Activated CD4-positive, alpha-beta memory T cell treated with anti-CD3 and anti-CD28 coated beads for 36 hours (primary cell): ENCODE measurements around the gene CAMLG. TPM values are rescaled to one million over a fixed set of nuclear protein-coding genes. Genes with fewer than 3 reads are reported as not detected.
A peak's percentile ranks its signal among the peaks of the same experiment; 100 is the strongest.
"Not testable (repeated sequence)": the region's sequence is repeated elsewhere in the genome, so short reads cannot be mapped to it uniquely, and the experiment has no call there.

Experiments used
- CTCF ChIA-PET: fragments of 350-600 bp; sonication (Branson Sonifier 250); formaldehyde crosslinking; loops from one replicate; lab custom pipeline; 2021; ENCODE audit warnings: antibody characterized with exemption, inconsistent platforms; lab: Charles Lee
- POLR2A ChIA-PET: fragments of 350-600 bp; sonication (Branson Sonifier 250); formaldehyde crosslinking; loops from one replicate; lab custom pipeline; 2021; ENCODE audit warnings: antibody characterized with exemption; lab: Charles Lee
- DNase-seq: peaks from one replicate; pipeline ENCODE4 v3.0.0-alpha.2; 2020
- H3K27ac Mint-ChIP-seq: one replicate; pipeline ENCODE4 v1.8.0; 2021; ENCODE audit warnings: mixed read lengths
- H3K27me3 Mint-ChIP-seq: one replicate; pipeline ENCODE4 v1.8.0; 2021; ENCODE audit warnings: mixed read lengths
- H3K36me3 Mint-ChIP-seq: one replicate; pipeline ENCODE4 v1.8.0; 2021; ENCODE audit warnings: mixed read lengths
- H3K4me1 Mint-ChIP-seq: one replicate; pipeline ENCODE4 v1.8.0; 2021; ENCODE audit warnings: low read depth, mixed read lengths
- H3K4me3 Mint-ChIP-seq: one replicate; pipeline ENCODE4 v1.8.0; 2021; ENCODE audit warnings: mild to moderate bottlenecking, mixed read lengths
- H3K9me3 Mint-ChIP-seq: one replicate; pipeline ENCODE4 v1.8.0; 2021; ENCODE audit warnings: mixed read lengths
- intact Hi-C: fragments of 100-400 bp; cut with micrococcal nuclease; formaldehyde crosslinking; loops from one replicate; pipeline ENCODE4 v1.15.1; 2023
- total RNA-seq, 2 experiments: library from RNA; stranded (reverse); gene quantifications; one replicate each; pipeline ENCODE4 v1.2.3, GENCODE V29; 2021

CAMLG gene
- 10 to 100 TPM; 40.3 to 41.2 TPM for total RNA-seq

GRCh38 chr5:134738133-134738962, at the start of gene CAMLG:
Gene CAMLG, plus strand, starts transcription at chr5:134738548. Its CDS starts 73 bp downstream, at chr5:134738621.
- intact Hi-C loops: loop anchor here (1.0 to 10.0 kb wide), 13 partner anchors 20 to 734 kb away; partner anchors contain the start of genes DDX46, PPP2CA, SAR1B and SEC24A
- ChIA-PET CTCF (interaction anchor here (0.6 to 3.5 kb wide), 22 partner anchors 11 to 598 kb away, joined by 3 to 21 read pairs (median 4); partner anchors contain the start of genes C5orf24, CDKL3, CDKN2AIPNL and DDX46), POLR2A (interaction anchor here (0.5 to 2.9 kb wide), 13 partner anchors 18 to 513 kb away, joined by 3 to 27 read pairs (median 6); partner anchors contain the start of genes C5orf24, DDX46, PCBD2 and PPP2CA)
- Mint-ChIP-seq H3K27me3 (no peaks in the 10 kb centered on the region), H3K27ac (peak within 1 kb of the TSS; percentile 89), H3K4me3 (peak within 1 kb of the TSS; percentile 95), H3K4me1 (peaks cover 24% of the 10 kb centered on the region), H3K9me3 (no peaks in the 10 kb centered on the region), H3K36me3 (peaks cover 5% of the 10 kb centered on the region)
- peak; percentile 98 for DNase-seq

- DNase-seq, H3K27ac Mint-ChIP-seq, H3K27me3 Mint-ChIP-seq, H3K9me3 Mint-ChIP-seq, H3K4me3 Mint-ChIP-seq, intact Hi-C loops, H3K4me1 Mint-ChIP-seq: not testable (repeated sequence)
- POLR2A ChIA-PET: interaction anchor here (0.9 kb wide), 1 partner anchor 20 kb away, joined by 4 read pairs; no protein-coding TSS in a partner anchor
- CTCF ChIA-PET: interaction anchor here (0.6 kb wide), 1 partner anchor 103 kb away, joined by 3 read pairs; no protein-coding TSS in a partner anchor
- peaks cover 38% of the 10 kb centered on the region for H3K36me3 Mint-ChIP-seq
Measured at GRCh38 chr5:134690144-134690543, 48.2 kb upstream of the CAMLG start.

- Mint-ChIP-seq H3K27me3 (no peaks in the 10 kb centered on the region), H3K9me3 (no peaks in the 10 kb centered on the region), H3K4me3 (no peak overlapping the region), H3K27ac (no peak overlapping the region), H3K36me3 (peaks cover 31% of the 10 kb centered on the region), H3K4me1 (no peaks in the 10 kb centered on the region)
- intact Hi-C loops: no loop called here
- POLR2A ChIA-PET: interaction anchor here (0.7 kb wide), 1 partner anchor 65 kb away, joined by 3 read pairs; no protein-coding TSS in a partner anchor
- CTCF ChIA-PET: no interaction called here
- no peak for DNase-seq
Measured at GRCh38 chr5:134692722-134693121, 45.6 kb upstream of the CAMLG start.

GRCh38 chr5:134708301-134708700, 30.0 kb upstream of the CAMLG start:
- intact Hi-C loops: no loop called here
- no peak for DNase-seq
- CTCF ChIA-PET: no interaction called here
- peaks cover 32% of the 10 kb centered on the region for H3K36me3 Mint-ChIP-seq
- no peak overlapping the region for H3K4me3 Mint-ChIP-seq
- POLR2A ChIA-PET: no interaction called here
- H3K9me3 Mint-ChIP-seq: no peaks in the 10 kb centered on the region
- no peak overlapping the region for H3K27ac Mint-ChIP-seq
- H3K4me1 Mint-ChIP-seq: no peaks in the 10 kb centered on the region
- no peaks in the 10 kb centered on the region for H3K27me3 Mint-ChIP-seq

GRCh38 chr5:134714120-134714519, 24.2 kb upstream of the CAMLG start:
- Mint-ChIP-seq H3K4me1 (no peaks in the 10 kb centered on the region), H3K27ac (no peak overlapping the region), H3K4me3 (no peak overlapping the region), H3K27me3 (no peaks in the 10 kb centered on the region), H3K9me3 (no peaks in the 10 kb centered on the region), H3K36me3 (peaks cover 38% of the 10 kb centered on the region)
- DNase-seq: no peak
- ChIA-PET CTCF (no interaction called here), POLR2A (no interaction called here)
- intact Hi-C loops: no loop called here

- ChIA-PET CTCF (no interaction called here), POLR2A (no interaction called here)
- Mint-ChIP-seq H3K4me1 (no peaks in the 10 kb centered on the region), H3K27ac (no peak overlapping the region), H3K9me3 (no peaks in the 10 kb centered on the region), H3K36me3 (peaks cover 35% of the 10 kb centered on the region), H3K4me3 (no peak overlapping the region), H3K27me3 (no peaks in the 10 kb centered on the region)
- no peak for DNase-seq
- intact Hi-C loops: no loop called here
Measured at GRCh38 chr5:134714541-134714940, 23.8 kb upstream of the CAMLG start.

GRCh38 chr5:134715466-134715865, 22.9 kb upstream of the CAMLG start:
- not testable (repeated sequence) for H3K27ac Mint-ChIP-seq

GRCh38 chr5:134724872-134725271, 13.5 kb upstream of the CAMLG start:
- no peaks in the 10 kb centered on the region for H3K9me3 Mint-ChIP-seq
- no peak overlapping the region for H3K4me3 Mint-ChIP-seq
- peaks cover 18% of the 10 kb centered on the region for H3K36me3 Mint-ChIP-seq
- CTCF ChIA-PET: no interaction called here
- no peak overlapping the region for H3K27ac Mint-ChIP-seq
- H3K4me1 Mint-ChIP-seq: no peaks in the 10 kb centered on the region
- DNase-seq: no peak
- intact Hi-C loops: no loop called here
- no peaks in the 10 kb centered on the region for H3K27me3 Mint-ChIP-seq
- POLR2A ChIA-PET: no interaction called here

More at GRCh38 chr5:134715466-134715865, 22.9 kb upstream of the CAMLG start:
- POLR2A ChIA-PET: interaction anchor here (0.6 kb wide), 1 partner anchor 72 kb away, joined by 3 read pairs; no protein-coding TSS in a partner anchor
- DNase-seq, CTCF ChIA-PET, H3K27me3 Mint-ChIP-seq, H3K4me1 Mint-ChIP-seq, H3K9me3 Mint-ChIP-seq, intact Hi-C loops, H3K4me3 Mint-ChIP-seq: not testable (repeated sequence)
- H3K36me3 Mint-ChIP-seq: peaks cover 35% of the 10 kb centered on the region

GRCh38 chr5:134732819-134733218, 5.5 kb upstream of the CAMLG start:
- intact Hi-C loops: loop anchor here (10.0 kb wide), 1 partner anchor 728 kb away; the partner anchor contains the start of gene VDAC1
- no peaks in the 10 kb centered on the region for H3K27me3 Mint-ChIP-seq
- DNase-seq: no peak

GRCh38 chr5:134735243-134735642, 3.1 kb upstream of the CAMLG start:
- Mint-ChIP-seq H3K4me3 (no peak overlapping the region), H3K36me3 (no peaks in the 10 kb centered on the region), H3K27ac (no peak overlapping the region), H3K9me3 (no peaks in the 10 kb centered on the region), H3K4me1 (peaks cover 14% of the 10 kb centered on the region), H3K27me3 (no peaks in the 10 kb centered on the region)
- ChIA-PET CTCF (no interaction called here), POLR2A (interaction anchor here (0.6 kb wide), 1 partner anchor 272 kb away, joined by 3 read pairs; no protein-coding TSS in a partner anchor)
- DNase-seq: no peak
- intact Hi-C loops: loop anchor here (5.0 to 10.0 kb wide), 2 partner anchors 457 to 730 kb away; partner anchors contain the start of gene VDAC1

More at GRCh38 chr5:134732819-134733218, 5.5 kb upstream of the CAMLG start:
- Mint-ChIP-seq H3K4me1 (peaks cover 4% of the 10 kb centered on the region), H3K4me3 (no peak overlapping the region), H3K27ac (no peak overlapping the region), H3K9me3 (no peaks in the 10 kb centered on the region), H3K36me3 (no peaks in the 10 kb centered on the region)
- ChIA-PET CTCF (interaction anchor here (1.3 kb wide), 1 partner anchor 26 kb away, joined by 3 read pairs; the partner anchor contains the start of gene DDX46), POLR2A (no interaction called here)

GRCh38 chr5:134736173-134736812, 2.1 kb upstream of the CAMLG start:
- peaks cover 20% of the 10 kb centered on the region for H3K4me1 Mint-ChIP-seq
- H3K9me3 Mint-ChIP-seq: no peaks in the 10 kb centered on the region
- DNase-seq: no peak
- H3K27ac Mint-ChIP-seq: no peak overlapping the region
- intact Hi-C loops: loop anchor here (5.0 to 10.0 kb wide), 2 partner anchors 456 to 731 kb away; partner anchors contain the start of gene VDAC1
- ChIA-PET POLR2A (interaction anchor here (0.9 kb wide), 1 partner anchor 168 kb away, joined by 3 read pairs; no protein-coding TSS in a partner anchor), CTCF (interaction anchor here (1.1 to 1.5 kb wide), 4 partner anchors 21 to 168 kb away, joined by 3 to 8 read pairs (median 5); no protein-coding TSS in a partner anchor)
- no peak overlapping the region for H3K4me3 Mint-ChIP-seq
- H3K27me3 Mint-ChIP-seq: no peaks in the 10 kb centered on the region
- peaks cover 2% of the 10 kb centered on the region for H3K36me3 Mint-ChIP-seq
